Nucleus accumbens (tissue), 56 donors: ENCODE results near the gene PNMT.
A peak's percentile ranks its signal among the peaks of the same experiment; 100 is the strongest.

ENCODE experiments used
- DNase-seq, 56 donors: peaks; one replicate each; lab custom pipeline; 2025; lab: John Stamatoyannopoulos, UW

Gene PNMT

GRCh38 chr17:39632153-39632941 is 35.9 kb upstream of the PNMT start:
- peak in 52 of 56 donors; percentile 11 to 89 (median 66) for DNase-seq

GRCh38 chr17:39633570-39634183 is 34.6 kb upstream of the PNMT start:
- DNase-seq = no peak

GRCh38 chr17:39634384-39634871 is 33.8 kb upstream of the PNMT start:
- peak in 4 of 56 donors; percentile 18 to 43 (median 36) for DNase-seq

DNA sequence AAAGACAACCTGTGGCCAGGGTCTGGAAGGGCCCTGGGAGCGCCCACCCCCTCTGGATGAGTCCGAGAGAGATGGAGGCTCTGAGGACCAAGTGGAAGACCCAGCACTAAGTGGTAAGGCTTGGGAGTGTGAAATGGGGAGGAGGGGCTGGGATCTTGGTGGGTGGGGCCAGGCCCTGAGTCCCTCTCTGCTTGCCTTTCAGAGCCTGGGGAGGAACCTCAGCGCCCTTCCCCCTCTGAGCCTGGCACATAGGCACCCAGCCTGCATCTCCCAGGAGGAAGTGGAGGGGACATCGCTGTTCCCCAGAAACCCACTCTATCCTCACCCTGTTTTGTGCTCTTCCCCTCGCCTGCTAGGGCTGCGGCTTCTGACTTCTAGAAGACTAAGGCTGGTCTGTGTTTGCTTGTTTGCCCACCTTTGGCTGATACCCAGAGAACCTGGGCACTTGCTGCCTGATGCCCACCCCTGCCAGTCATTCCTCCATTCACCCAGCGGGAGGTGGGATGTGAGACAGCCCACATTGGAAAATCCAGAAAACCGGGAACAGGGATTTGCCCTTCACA is 32.6 kb upstream of the PNMT start:
- DNase-seq = peak in 1 of 56 donors; percentile 28

DNA sequence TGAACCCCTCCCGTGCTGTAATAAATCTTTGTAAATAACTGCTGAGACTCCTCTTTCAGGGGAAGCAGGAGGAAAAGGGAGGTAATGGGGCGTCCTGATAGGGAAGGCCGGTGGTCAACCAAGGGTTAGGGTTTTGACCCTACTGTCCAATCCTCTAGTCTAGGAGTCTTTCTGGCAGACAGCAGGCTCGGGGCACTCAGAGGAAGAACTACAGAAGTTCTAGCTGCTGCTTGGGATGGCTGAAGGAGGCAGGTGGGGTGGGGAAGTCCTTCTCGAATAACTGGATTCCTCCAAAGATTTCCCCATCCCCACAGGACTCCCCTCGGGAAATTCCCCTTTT is 31.7 kb upstream of the PNMT start:
- DNase-seq = no peak

GRCh38 chr17:39636927-39637736 is 31.1 kb upstream of the PNMT start, which contains the start of gene STARD3:
STARD3 (plus strand) TSS chr17:39637144; CDS start chr17:39653532, 16,388 bp downstream.
- DNase-seq = peak in 54 of 56 donors; percentile 49 to 93 (median 82)

GRCh38 chr17:39638317-39638716 is 29.9 kb upstream of the PNMT start:
- peak in 3 of 56 donors; percentile 14 to 29 (median 20) for DNase-seq

DNA sequence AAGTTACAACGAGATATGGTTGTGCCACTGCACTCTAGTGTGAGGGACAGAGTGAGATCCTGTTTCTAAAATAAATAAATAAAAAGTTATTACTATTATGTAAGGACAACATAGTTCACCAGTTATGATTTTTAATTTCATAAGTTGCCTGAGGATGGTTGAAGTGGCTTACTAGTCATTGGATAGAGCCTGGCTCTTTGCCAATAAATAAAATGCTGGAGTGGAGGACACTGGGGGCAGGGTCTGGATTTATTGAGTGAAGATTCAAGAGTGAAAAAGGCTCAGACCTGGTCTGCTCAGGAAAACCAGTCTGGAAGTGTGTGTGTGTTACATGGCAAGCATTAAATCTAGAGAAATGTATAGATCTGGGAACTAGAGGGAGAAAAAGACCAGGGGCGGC is 29.2 kb upstream of the PNMT start:
- DNase-seq = no peak

- no peak for DNase-seq
These were observed 28.4 kb upstream of the PNMT start for GRCh38 chr17:39639566-39640458.

DNA sequence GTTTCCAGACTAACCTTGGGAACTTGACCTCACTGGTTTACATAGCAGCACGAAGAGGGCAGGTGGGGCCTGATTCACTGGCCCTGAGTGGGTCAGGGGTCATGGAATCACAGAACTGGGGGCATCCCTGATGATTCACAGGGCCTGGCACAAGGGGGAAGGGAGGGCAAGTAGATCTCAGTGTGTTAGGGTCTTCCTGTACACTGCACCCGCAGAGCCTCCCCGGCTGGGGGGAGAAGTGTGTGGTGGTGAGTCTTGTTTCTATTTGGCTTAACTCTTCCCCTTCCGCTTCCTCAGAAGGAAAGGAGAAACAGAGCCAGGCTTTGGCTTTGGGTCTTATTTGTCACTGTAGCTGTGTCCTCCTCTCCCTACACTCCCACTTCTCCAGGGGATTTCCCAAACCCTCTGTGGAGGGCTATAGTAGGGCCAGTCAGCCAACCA is 27.6 kb upstream of the PNMT start:
- no peak for DNase-seq

DNA sequence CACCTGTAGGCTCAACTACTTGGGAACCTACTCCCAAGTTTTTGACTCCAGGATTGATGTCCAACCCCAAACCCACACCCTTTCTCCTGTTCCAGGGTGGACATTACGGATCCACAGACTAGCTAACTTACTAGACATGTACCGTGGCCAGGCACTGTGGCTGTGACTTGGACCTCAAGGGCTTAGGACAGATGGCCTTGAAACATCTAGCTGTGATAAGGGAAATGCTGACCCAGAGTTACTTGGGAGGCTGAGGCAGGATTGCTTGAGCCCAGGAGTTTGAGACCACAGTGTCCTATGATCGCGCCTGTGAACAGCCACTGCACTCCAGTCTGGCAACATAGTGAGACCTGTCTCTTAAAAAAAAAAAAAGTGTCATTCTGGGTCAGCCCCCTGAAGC is 27.2 kb upstream of the PNMT start:
- DNase-seq = no peak

- DNase-seq = no peak
These were observed 26.4 kb upstream of the PNMT start for GRCh38 chr17:39641883-39642282.

GRCh38 chr17:39642291-39643074 is 25.8 kb upstream of the PNMT start:
- no peak for DNase-seq

- DNase-seq = no peak
These were observed 25.0 kb upstream of the PNMT start for GRCh38 chr17:39643271-39643670.

DNA sequence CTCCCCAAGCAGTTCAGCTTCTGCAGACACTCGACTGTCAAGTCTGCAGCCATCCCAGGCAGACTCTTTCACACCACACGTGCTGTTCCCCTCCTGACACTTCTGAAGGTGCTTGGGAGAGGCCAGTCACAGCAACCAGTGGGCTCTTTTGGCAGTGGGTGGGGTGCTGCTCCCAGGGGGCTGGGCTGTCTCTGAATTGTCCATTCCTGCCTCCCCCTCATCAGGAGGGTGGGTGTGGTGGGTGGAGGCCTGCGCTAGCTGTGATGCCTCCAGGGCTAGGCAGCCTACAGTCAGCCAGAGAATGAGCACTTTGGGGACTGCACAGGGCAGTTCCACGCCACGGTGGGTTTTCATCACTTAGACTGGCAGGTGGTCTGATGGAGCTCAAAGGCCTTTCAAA is 21.0 kb upstream of the PNMT start:
- DNase-seq = no peak

DNA sequence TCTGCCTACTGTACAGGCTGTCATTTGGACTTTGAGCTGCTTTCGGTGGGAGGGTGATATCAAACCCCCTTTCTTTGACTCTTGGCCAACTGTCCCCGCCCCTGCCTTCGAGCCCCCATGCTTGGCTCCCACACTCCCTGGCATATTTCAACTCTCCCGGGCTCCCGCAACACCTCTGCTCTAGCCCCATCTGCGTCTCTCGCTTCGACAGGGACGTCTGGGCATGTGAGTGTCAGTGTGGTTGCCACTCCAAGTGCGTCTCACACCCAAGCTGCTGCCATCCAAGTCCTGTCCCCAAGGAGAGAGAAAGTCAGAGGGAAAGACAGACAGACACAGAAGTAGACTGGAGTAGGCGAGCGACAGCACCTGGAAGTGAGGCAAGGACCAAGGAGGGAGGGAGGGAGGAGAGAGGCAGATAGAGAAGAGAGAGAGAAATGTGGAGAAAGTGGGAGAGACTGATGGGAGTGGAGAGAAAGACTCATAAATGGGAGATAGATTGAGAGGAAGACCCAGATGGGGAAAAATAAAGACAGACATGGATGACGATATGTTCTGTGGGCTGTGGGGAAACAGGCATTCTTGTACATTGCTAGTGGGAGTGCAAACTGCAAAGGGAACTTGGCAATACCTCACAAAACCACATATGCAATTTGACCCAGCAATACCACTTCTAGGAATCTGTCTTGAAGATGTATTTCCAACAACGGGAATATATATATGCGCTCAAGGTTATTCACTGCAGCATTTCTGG is 19.5 kb upstream of the PNMT start:
- DNase-seq = no peak

GRCh38 chr17:39650121-39650579 is 18.1 kb upstream of the PNMT start:
- no peak for DNase-seq
